ENCODE measurements around the gene UNC93A.
A peak's percentile ranks its signal among the peaks of the same experiment; 100 is the strongest.

The UNC93A gene

GRCh38 chr6:167342879-167343610, 51.9 kb downstream of the UNC93A start:
- no peak overlapping the region for H3K4me3 ChIP-seq (ENCODE audit: low read depth, low read length)
- in situ Hi-C loops (cut with HindIII; ENCODE audit: low sequenced_read_pairs), result no loop called here
- no peak for DNase-seq (ENCODE audit: low read depth, low spot score)
- no peak for TF ChIP-seq CTCF (IDR thresholded peaks at IDR 0.05; ENCODE audit: low read depth, low read length)

- no peak overlapping the region for H3K4me3 ChIP-seq (ENCODE audit: low read depth, low read length)
- TF ChIP-seq CTCF (IDR thresholded peaks at IDR 0.05; ENCODE audit: low read depth, low read length), result no peak
- in situ Hi-C loops (cut with HindIII; ENCODE audit: low sequenced_read_pairs), result no loop called here
- no peak for DNase-seq (ENCODE audit: low read depth, low spot score)
Observed at GRCh38 chr6:167345348-167345747, 54.2 kb downstream of the UNC93A start.

GRCh38 chr6:167345960-167346359, 54.8 kb downstream of the UNC93A start:
- no peak overlapping the region for H3K4me3 ChIP-seq (ENCODE audit: low read depth, low read length)
- in situ Hi-C loops (cut with HindIII; ENCODE audit: low sequenced_read_pairs), result no loop called here
- TF ChIP-seq CTCF (IDR thresholded peaks at IDR 0.05; ENCODE audit: low read depth, low read length), result no peak
- no peak for DNase-seq (ENCODE audit: low read depth, low spot score)

- H3K4me3 ChIP-seq (ENCODE audit: low read depth, low read length), result no peak overlapping the region
- TF ChIP-seq CTCF (IDR thresholded peaks at IDR 0.05; ENCODE audit: low read depth, low read length), result no peak
- in situ Hi-C loops (cut with HindIII; ENCODE audit: low sequenced_read_pairs), result no loop called here
- DNase-seq (ENCODE audit: low read depth, low spot score), result no peak
Observed at GRCh38 chr6:167347226-167347625, 56.1 kb downstream of the UNC93A start.

GRCh38 chr6:167349631-167350274, 58.6 kb downstream of the UNC93A start:
- in situ Hi-C loops (cut with HindIII; ENCODE audit: low sequenced_read_pairs), result no loop called here
- H3K4me3 ChIP-seq (ENCODE audit: low read depth, low read length), result no peak overlapping the region
- TF ChIP-seq CTCF (IDR thresholded peaks at IDR 0.05; ENCODE audit: low read depth, low read length), result no peak
- DNase-seq (ENCODE audit: low read depth, low spot score), result no peak

GRCh38 chr6:167350275-167350696, 59.2 kb downstream of the UNC93A start:
- no peak for DNase-seq (ENCODE audit: low read depth, low spot score)
- no peak for TF ChIP-seq CTCF (IDR thresholded peaks at IDR 0.05; ENCODE audit: low read depth, low read length)
- in situ Hi-C loops (cut with HindIII; ENCODE audit: low sequenced_read_pairs), result no loop called here
- H3K4me3 ChIP-seq (ENCODE audit: low read depth, low read length), result peak overlapping the region; percentile 34
